ENCODE results near the gene HRH1.
"Not testable (repeated sequence)": the region's sequence is repeated elsewhere in the genome, so short reads cannot be mapped to it uniquely, and the experiment has no call there.

The HRH1 gene

GRCh38 chr3:11203961-11204360 lies 49.7 kb downstream of the HRH1 start:
- H3K4me1 Mint-ChIP-seq: peaks cover 5% of the 10 kb centered on the region
- H3K9me3 Mint-ChIP-seq: no peaks in the 10 kb centered on the region
- H3K36me3 Mint-ChIP-seq: no peaks in the 10 kb centered on the region
- H3K4me3 Mint-ChIP-seq: no peak overlapping the region
- no peak for ATAC-seq
- no peak for DNase-seq (ENCODE audit: low spot score in 2 of 2)
- H3K27ac Mint-ChIP-seq: no peak overlapping the region

GRCh38 chr3:11204697-11205348 lies 50.5 kb downstream of the HRH1 start:
- H3K4me1 Mint-ChIP-seq: no peaks in the 10 kb centered on the region
- DNase-seq (ENCODE audit: low spot score in 2 of 2) (no peak), ATAC-seq (no peak)
- H3K36me3 Mint-ChIP-seq: no peaks in the 10 kb centered on the region
- H3K9me3 Mint-ChIP-seq: no peaks in the 10 kb centered on the region
- H3K27ac Mint-ChIP-seq: no peak overlapping the region
- no peak overlapping the region for H3K4me3 Mint-ChIP-seq

- not testable (repeated sequence) for DNase-seq (ENCODE audit: low spot score in 2 of 2); H3K9me3 Mint-ChIP-seq; H3K27ac Mint-ChIP-seq; H3K4me1 Mint-ChIP-seq; H3K36me3 Mint-ChIP-seq; ATAC-seq; H3K4me3 Mint-ChIP-seq
These were observed 51.6 kb downstream of the HRH1 start for GRCh38 chr3:11205881-11206280.

- Mint-ChIP-seq H3K27ac (no peak overlapping the region), H3K36me3 (no peaks in the 10 kb centered on the region), H3K4me3 (no peak overlapping the region), H3K4me1 (no peaks in the 10 kb centered on the region), H3K9me3 (no peaks in the 10 kb centered on the region)
- ATAC-seq (no peak), DNase-seq (ENCODE audit: low spot score in 2 of 2) (no peak)
These were observed 52.0 kb downstream of the HRH1 start for GRCh38 chr3:11206316-11206715.

- Mint-ChIP-seq H3K27ac (no peak overlapping the region), H3K36me3 (no peaks in the 10 kb centered on the region), H3K4me1 (no peaks in the 10 kb centered on the region), H3K9me3 (no peaks in the 10 kb centered on the region), H3K4me3 (no peak overlapping the region)
- no peak for DNase-seq (ENCODE audit: low spot score in 2 of 2)
- ATAC-seq: no peak
These were observed 52.7 kb downstream of the HRH1 start for GRCh38 chr3:11206953-11207352.

- DNase-seq (ENCODE audit: low spot score in 2 of 2) (no peak), ATAC-seq (no peak)
- H3K4me3 Mint-ChIP-seq: no peak overlapping the region
- H3K36me3 Mint-ChIP-seq: no peaks in the 10 kb centered on the region
- H3K9me3 Mint-ChIP-seq: no peaks in the 10 kb centered on the region
- no peaks in the 10 kb centered on the region for H3K4me1 Mint-ChIP-seq
- no peak overlapping the region for H3K27ac Mint-ChIP-seq
These were observed 57.4 kb downstream of the HRH1 start for GRCh38 chr3:11211531-11212298.

GRCh38 chr3:11212299-11212608 lies 58.0 kb downstream of the HRH1 start:
- ATAC-seq (no peak), DNase-seq (ENCODE audit: low spot score in 2 of 2) (no peak)
- Mint-ChIP-seq H3K27ac (no peak overlapping the region), H3K9me3 (no peaks in the 10 kb centered on the region), H3K4me3 (no peak overlapping the region), H3K36me3 (no peaks in the 10 kb centered on the region), H3K4me1 (no peaks in the 10 kb centered on the region)

GRCh38 chr3:11212784-11213183 lies 58.5 kb downstream of the HRH1 start:
- DNase-seq (ENCODE audit: low spot score in 2 of 2): no peak
- Mint-ChIP-seq H3K27ac (no peak overlapping the region), H3K4me3 (no peak overlapping the region), H3K9me3 (no peaks in the 10 kb centered on the region), H3K4me1 (no peaks in the 10 kb centered on the region), H3K36me3 (no peaks in the 10 kb centered on the region)
- ATAC-seq: no peak

- no peak for ATAC-seq
- Mint-ChIP-seq H3K4me1 (no peaks in the 10 kb centered on the region), H3K27ac (no peak overlapping the region), H3K4me3 (no peak overlapping the region), H3K9me3 (no peaks in the 10 kb centered on the region), H3K36me3 (no peaks in the 10 kb centered on the region)
- DNase-seq (ENCODE audit: low spot score in 2 of 2): no peak
These were observed 59.6 kb downstream of the HRH1 start for GRCh38 chr3:11213810-11214450.

- no peak overlapping the region for H3K27ac Mint-ChIP-seq
- H3K4me3 Mint-ChIP-seq: no peak overlapping the region
- no peaks in the 10 kb centered on the region for H3K9me3 Mint-ChIP-seq
- ATAC-seq: no peak
- H3K36me3 Mint-ChIP-seq: no peaks in the 10 kb centered on the region
- H3K4me1 Mint-ChIP-seq: no peaks in the 10 kb centered on the region
- DNase-seq (ENCODE audit: low spot score in 2 of 2): no peak
These were observed 60.2 kb downstream of the HRH1 start for GRCh38 chr3:11214451-11214978.

- not testable (repeated sequence) for H3K27ac Mint-ChIP-seq; DNase-seq (ENCODE audit: low spot score in 2 of 2); H3K4me1 Mint-ChIP-seq; ATAC-seq; H3K9me3 Mint-ChIP-seq; H3K4me3 Mint-ChIP-seq; H3K36me3 Mint-ChIP-seq
These were observed 63.1 kb downstream of the HRH1 start for GRCh38 chr3:11217370-11217769.

GRCh38 chr3:11220230-11220629 lies 65.9 kb downstream of the HRH1 start:
- Mint-ChIP-seq H3K27ac (no peak overlapping the region), H3K4me3 (no peak overlapping the region), H3K9me3 (no peaks in the 10 kb centered on the region), H3K4me1 (no peaks in the 10 kb centered on the region), H3K36me3 (no peaks in the 10 kb centered on the region)
- DNase-seq (ENCODE audit: low spot score in 2 of 2) (no peak), ATAC-seq (no peak)

- no peak overlapping the region for H3K4me3 Mint-ChIP-seq
- ATAC-seq (no peak), DNase-seq (ENCODE audit: low spot score in 2 of 2) (no peak)
- peaks cover 6% of the 10 kb centered on the region for H3K4me1 Mint-ChIP-seq
- H3K36me3 Mint-ChIP-seq: no peaks in the 10 kb centered on the region
- no peak overlapping the region for H3K27ac Mint-ChIP-seq
- no peaks in the 10 kb centered on the region for H3K9me3 Mint-ChIP-seq
These were observed 67.6 kb downstream of the HRH1 start for GRCh38 chr3:11221818-11222415.

- Mint-ChIP-seq H3K27ac (peak overlapping the region; percentile 16), H3K4me3 (no peak overlapping the region), H3K4me1 (peaks cover 6% of the 10 kb centered on the region), H3K9me3 (no peaks in the 10 kb centered on the region), H3K36me3 (no peaks in the 10 kb centered on the region)
- ATAC-seq (no peak), DNase-seq (ENCODE audit: low spot score in 2 of 2) (no peak)
These were observed 69.7 kb downstream of the HRH1 start for GRCh38 chr3:11224010-11224409.

- Mint-ChIP-seq H3K9me3 (no peaks in the 10 kb centered on the region), H3K36me3 (no peaks in the 10 kb centered on the region), H3K27ac (peak overlapping the region; percentile 16), H3K4me1 (peaks cover 6% of the 10 kb centered on the region), H3K4me3 (no peak overlapping the region)
- ATAC-seq (no peak), DNase-seq (ENCODE audit: low spot score in 2 of 2) (no peak)
These were observed 70.6 kb downstream of the HRH1 start for GRCh38 chr3:11224870-11225229.

GRCh38 chr3:11226042-11226370 lies 71.7 kb downstream of the HRH1 start:
- Mint-ChIP-seq H3K27ac (peak overlapping the region; percentile 23), H3K4me3 (peak overlapping the region; percentile 2), H3K36me3 (no peaks in the 10 kb centered on the region), H3K9me3 (no peaks in the 10 kb centered on the region), H3K4me1 (peaks cover 6% of the 10 kb centered on the region)
- no peak for ATAC-seq
- no peak for DNase-seq (ENCODE audit: low spot score in 2 of 2)

Data from stimulated activated effector memory CD8-positive, alpha-beta T cell treated with anti-CD3 and anti-CD28 coated beads, Interleukin-12 subunit alpha, Interleukin-12 subunit beta, amount 100 ng/mL, for 72 hours (primary cell).